ENCODE data around the gene NCAM1.

NCAM1 gene

DNA sequence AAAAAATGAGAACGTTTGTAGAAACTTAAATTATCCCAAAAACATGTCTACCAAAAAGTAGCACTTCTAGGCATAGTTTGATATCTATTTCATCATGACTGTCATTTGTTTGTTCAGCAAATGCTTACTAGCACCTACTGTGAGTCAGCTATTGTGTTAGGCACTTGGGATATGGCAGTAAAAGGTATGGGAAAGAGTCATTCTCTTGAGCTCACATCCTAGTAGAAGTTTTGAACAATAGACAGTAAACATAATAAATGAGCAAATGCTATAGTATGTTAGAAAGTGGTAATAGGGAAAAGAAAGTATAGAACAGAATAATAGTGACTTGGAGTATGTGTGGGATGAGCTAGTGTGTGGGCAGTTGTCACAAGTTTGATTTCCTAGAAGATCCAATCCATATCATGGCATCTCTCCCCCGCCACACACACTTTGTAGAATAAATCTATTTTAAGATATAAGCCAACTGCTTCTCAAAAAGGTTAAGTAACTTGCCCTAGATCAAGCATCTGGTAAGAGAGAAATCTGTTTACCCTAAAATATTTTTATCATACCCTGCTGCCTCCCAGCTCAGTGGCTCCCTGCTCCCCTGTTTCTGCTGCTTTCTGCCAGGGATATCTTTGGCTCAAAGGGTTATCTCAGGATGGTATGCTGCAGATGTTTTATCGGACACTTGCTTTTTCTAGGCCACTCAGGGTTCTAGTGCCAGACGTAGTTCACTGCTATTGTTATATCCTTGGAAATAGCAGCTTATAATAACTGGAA lies 129.7 kb downstream of the NCAM1 start:
- DNase-seq = no peak

DNA sequence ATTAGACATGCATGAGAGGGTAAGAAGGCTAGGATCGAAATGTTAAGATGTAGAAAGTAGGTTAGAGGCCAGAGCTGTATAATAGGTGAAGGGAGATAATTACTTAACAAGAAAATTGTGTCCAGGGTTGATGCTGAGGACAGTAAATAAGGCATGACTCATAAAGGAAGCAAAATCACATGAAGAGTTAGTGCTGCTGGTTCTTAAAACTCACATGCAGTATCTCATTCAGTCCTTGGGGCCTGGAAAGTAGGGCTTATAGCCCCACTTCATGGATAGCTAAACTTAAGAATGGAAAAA lies 130.2 kb downstream of the NCAM1 start:
- DNase-seq = no peak

DNA sequence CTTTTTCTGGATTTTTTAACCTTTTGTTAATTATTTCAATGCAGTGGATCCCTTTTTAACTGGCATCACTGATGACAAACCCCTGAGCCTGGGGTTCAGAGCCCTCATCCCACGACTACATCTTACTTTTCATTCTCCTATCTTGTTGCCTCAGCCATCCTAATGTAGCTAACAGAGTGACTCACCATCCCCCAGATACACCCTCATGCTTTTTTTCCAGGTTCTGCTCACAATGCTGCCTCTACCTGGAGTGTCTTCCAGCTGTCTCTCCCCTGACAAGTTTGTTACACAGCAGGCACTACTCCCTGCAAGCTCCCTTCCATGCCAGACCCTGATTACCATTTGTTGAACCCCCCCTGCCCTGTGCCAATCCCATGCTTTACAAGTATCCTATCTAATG lies 135.4 kb downstream of the NCAM1 start:
- no peak for DNase-seq

DNA sequence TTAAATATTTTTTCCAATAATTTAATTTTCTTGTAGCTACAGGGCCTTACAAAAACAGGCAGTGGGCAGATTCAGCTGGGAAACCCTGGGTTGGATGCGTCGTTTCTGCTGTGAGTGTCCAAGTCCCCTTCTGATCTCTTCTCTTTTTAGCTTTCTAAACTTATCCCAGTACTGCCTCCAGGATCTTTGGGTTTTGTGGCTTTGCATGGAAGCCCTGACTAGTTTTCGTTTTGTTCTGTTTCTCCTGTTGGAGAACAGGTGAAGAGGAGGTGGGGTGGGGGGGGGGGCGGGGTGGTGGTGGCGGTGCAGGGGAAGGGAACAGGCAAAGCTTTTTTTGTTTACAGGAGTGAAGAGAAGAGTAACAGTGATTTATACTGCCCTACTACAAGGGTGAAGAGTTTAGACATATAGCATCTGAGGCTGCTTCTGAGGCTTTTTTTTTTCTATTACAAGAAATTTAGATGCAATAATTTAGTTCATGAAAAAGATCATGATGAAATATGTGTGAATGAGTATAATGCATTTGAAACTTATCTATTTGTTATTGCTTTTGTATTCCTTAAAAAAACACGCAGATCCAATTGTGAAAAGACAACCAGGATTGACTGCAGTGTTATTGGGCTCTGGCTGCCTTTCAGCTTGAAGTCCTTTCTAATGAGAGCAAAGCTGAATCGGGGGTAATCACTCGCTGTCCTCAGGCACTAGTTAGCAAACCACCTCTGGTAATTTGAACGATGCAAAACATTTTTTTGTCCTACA lies 142.9 kb downstream of the NCAM1 start:
- no peak for DNase-seq

DNA sequence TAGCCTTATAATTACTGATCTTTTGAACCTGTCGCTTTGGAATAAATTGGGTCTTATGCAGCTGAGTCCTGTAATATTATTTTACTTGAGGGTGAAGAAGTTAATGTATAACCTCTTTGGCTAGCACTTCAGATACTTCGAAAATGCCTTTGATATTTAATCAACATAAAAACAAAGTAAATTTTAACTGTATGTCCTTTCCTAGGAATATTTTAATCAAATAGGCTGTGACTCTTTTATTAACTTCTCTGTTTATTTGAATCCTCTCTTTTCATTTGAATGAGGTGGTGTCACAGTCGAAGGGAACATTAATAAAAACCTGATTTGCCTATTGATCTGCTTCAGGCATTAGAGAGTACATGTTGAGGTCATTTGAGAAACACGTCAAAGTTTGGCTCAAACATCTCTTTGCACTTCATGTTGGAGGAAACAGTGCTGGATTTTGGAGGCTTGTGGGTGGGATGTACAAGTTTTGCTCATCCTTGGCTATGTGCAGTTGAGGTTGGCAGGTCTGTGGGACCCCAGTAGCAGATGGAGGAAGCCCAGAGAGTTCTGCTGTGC lies 143.6 kb downstream of the NCAM1 start:
- no peak for DNase-seq

DNA sequence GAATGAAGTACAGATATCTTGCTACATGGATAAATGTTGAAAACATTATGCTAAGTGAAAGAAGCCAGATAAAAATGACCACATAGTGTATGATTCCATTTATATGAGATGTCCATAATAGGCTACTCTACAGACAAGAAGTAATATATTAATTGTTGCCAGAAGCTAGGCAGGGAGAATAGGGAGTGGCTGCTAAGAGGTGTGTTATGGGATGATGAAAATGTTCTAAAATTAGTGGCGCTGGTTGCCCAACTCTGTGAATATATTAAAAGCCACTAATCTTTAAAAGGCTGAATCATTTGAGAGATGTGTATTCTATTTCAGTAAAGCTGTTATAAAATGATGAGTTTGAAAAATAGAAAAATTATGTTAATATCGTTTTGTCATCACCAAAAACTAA lies 144.4 kb downstream of the NCAM1 start:
- no peak for DNase-seq

DNA sequence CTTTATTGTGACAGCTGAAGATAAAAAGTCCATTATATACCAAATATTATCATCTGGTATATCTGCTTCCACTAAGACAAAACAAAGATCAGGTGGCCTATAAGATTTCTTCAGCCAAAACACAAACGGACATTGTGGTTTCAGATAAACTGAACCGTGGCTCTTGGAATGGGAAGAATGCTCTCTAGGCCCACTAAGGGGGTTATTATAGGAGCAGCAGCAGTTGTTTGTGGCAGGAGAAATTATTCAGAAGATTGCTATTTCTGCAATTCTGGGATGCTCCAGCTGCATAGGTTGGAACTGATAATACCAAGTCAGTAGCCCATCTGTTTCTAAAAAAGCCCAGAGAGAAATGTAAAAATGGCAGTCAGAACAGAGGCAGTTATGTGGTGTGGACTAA lies 145.3 kb downstream of the NCAM1 start:
- no peak for DNase-seq

DNA sequence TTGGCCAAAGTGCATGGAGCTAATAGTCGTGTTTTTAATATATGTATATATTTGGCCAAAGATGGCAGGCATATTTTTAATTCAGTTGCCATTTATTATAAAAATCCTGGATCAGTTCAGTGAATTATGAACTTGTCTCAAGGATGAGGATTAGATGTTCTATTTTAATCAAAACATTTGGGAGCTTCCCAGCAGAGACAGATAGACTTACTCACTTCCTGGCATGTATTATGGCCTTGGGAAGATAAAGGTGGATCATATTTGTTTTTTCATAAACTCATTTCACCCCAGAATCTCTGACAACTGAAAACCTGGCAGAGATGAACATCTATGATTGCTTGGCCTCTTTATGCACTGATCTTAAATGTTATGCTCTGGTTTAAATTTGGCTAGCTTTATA lies 148.8 kb downstream of the NCAM1 start:
- no peak for DNase-seq

DNA sequence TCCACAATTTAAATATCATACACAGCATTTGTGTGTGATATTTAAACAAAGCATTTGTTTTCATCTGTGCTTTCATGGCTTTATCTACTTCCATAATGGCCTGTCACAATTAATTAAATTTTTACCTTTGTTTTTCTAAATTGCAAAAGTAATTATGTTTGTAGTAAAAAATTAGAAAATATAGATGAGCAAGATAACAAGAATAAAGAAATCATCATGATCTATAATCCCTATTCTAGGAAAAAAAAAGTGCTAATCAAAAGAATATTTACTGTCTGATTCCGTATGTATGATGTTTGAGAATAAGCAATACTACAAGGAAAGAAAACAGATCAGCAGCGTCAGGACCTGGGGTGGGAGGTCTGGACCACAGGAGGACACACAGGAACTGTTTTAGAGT lies 149.9 kb downstream of the NCAM1 start:
- no peak for DNase-seq

DNA sequence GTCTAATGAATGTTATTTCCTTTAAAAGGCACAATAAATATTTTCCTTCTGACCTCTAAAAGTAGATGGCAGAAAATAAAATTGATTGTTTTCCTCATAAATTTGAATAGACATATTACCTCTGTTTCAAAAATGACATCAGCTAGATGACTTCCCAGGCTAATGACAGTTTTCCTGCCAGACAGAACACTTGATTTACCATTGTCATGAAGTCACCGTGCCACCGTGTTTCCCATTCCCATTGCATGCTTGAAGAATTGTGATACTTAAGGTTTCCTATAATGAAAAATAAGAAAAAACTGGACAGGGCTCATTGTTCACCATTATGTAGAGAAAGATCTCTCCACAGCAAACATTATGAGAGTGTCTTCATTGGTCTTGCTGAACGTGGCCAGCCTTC lies 151.1 kb downstream of the NCAM1 start:
- no peak for DNase-seq

DNA sequence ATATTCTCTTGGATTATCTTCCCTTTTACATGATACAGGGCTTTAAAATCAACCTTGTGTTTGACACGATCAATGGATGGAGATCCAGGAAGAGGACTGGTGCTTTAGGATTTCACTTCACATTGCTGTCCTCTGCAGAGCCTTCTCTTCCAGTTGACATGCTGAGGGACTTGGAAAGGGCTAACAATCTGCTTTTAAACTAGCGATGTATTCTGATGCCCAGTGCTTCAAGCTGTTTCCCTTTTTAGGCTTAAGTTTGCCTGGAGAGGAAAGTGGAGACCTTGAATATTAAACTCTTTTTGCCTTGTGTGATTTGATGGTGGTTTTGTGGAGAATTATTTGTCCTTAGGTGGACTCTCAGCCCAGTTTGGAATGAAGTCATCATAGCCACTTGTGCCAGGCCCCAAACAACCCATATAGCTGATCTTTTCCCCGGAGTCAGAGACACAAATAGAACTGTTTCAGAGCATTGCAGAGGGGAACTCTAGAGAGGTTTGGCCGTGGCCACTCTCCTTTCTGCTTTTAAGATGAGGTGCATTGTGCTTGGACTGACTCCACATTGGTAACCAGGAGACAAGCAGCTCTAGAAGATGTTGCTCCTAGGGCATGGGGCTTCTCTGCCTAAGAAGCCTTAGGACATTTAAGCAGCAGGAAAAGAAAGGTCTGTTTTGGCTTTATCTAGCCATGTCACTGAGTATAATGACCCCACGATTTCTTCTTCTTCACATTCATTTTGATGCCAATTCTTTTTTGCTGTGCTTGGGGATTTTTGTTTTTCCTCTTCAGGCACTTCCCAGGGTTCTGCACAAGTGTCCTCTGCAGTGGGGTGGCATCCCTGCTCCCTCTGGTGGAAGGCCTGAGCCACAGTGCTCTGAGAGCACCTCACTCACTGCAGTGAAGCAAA lies 152.8 kb downstream of the NCAM1 start:
- DNase-seq = peak; percentile 52

DNA sequence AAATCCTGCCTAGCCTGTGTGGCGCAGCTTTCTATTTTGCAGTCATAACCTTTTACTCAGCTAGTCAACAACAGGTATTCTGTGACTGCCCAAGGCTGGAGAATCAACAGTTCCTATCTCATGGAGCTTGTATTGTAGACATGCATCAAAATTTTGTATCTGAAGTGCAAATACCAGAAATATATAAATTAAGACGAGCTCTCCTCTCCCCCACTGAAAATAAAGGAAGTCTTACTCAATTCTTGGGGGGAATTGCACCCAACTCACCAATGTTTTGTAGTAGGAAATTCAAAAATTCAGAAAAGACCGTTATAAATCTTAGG lies 153.4 kb downstream of the NCAM1 start:
- no peak for DNase-seq

DNA sequence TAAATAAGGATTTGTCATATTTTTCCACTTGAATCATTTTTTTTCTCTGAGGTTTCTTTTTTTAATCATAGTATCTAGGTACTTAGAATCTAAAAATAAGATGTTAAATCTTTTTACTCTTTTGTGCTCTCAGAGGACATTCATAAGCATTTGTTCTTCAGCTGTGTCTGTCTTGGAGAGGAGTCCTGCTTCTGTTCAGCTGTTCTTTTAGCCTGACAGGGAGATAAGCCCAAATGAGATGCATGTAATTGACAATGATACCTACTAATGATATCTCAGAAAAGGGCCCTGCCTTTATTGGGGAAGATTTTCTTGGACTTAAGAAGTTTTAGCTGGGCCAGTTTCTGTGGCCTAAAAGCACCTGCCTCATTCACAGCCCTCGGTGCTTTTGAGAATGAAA lies 156.9 kb downstream of the NCAM1 start:
- no peak for DNase-seq

DNA sequence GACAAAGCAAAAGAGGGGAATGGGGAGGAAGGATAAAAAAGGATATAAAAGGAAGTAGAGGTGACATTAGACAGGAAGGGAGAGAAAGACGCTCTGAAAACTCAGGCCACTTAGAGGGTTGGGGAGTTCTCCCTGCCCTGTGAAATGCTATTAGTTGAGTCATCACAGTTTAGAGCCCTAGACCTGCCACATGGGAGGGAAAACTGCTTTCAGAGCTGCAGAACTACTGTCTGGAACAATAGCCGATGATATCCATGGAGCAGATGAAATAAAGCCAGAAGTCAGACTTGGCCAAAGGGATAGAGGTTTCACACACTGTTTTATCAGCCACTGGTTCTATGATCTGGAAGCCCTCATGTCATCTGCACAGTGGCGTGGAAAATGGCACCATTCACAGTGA lies 157.9 kb downstream of the NCAM1 start:
- DNase-seq = no peak

DNA sequence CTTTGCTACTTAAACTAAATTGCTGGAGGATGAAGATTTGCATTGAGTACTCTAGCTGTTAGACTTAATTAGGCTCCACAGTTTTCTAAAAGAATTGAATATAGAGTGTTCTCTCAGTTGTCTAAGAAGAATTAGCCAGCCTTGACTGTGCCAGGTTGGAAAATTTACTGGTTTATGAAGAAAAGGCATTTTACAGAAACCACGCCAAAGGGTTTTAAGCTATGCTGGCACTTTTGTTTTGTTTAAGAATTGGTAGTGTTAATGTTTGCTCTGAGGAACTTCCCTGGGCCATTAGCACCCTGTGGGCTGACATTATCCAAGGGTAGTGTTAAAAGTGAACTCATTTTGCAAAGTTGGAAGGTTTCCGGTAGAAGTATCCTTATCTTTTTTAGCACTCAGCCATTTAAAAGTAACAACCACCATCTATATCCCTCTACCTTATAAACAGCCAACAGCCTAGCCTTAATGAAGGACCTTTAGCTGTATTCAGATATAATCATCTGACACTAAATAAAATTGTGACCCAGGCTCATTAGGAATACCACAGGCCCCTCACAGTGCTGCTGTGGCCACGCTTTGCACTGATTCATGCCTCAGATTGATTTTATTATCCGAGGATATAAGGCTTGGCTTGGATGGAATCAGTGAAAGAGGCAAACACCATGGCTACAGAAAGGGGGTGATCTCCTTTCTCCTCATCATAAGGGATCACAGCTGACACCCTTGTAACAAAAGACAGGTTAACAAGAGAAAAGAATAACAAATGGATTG lies 158.9 kb downstream of the NCAM1 start:
- DNase-seq = no peak

DNA sequence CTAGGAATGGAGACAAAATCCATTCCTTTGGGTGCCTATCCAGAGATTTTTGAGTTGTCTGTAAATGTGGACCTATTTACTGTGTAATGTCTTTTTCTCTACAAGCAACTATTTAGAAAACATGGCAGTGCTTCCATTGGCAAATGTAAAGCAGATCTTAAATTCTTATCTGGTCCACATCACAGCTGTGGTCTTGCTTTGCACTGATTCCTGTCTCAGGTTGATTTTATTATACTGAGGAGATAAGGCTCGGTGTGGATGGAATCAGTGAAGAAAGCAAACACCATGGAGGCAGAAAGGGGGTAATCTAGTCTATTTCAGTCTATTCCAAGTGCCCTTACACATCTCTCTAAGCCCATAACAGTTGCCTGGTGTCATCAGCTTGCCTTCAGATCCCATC lies 160.5 kb downstream of the NCAM1 start:
- DNase-seq = no peak

DNA sequence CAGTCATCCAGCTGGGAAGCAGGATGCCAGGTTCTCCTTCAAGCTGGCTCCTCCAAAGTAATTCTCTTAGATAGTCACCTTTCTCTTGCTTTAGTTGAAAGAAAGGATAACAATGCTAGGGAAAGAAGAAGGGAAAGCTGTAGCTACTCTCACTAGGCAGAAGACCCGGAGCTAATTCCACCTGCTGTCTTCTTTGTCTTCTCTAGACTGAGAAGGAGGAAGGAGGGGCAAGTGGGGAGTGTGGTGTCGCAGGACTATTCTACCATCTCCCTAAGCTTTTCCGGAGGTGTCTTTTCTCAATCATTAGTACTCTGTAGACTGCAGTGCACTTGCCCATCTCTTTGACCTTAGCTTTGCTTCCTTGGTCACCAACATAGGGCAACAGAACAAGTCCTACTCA lies 162.8 kb downstream of the NCAM1 start:
- no peak for DNase-seq

DNA sequence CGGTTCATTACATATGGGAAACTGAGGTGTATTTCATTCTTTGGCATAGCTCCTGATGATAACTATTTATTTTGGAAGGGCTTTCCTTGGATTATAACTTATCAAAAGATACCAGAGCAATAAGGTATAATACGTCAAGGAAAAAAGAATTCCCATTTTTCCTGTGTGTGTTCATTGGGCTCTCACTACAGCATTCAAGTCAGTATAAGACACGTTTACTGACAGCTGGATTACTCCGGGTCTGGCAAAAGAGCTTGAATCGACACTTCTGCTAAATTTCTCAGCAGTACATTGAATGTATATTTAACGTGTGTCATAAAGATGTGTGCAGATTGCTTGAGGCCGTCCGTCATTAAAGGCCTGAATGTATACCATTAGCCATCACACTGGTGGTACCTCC lies 163.4 kb downstream of the NCAM1 start:
- no peak for DNase-seq

DNA sequence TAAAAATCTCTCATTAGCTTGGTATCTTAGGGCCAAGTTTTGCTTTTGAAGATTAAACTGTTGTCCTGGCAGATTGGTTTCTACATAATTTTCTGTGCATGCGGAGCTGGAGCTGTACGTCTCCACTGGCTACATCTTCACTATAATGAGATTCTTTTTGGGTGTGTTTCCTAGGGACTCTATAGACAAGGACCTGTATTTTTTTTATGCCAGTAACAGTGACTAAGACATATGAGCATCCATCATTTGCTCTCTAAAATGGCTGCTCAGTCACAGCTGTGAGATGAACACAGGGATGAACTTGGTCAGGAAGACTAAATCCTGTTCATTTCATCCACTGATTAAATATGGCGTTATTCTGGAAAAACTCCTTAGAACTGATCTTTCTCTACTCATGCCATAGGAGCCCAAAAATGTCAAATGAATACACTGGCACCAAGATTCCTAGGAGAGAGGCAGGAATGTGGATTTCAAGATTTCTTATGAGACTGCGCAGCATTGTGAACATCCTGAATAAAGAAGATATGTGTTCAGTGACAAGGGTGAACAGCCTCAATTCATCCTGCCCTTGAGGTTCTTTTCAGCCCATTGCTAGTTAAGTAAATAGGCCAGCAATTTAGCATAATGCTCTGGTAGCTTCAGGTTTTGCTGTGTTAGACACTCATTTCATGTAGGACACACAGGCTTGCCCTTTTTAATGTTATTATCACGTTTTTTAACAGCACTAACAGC lies 168.2 kb downstream of the NCAM1 start:
- DNase-seq = no peak

DNA sequence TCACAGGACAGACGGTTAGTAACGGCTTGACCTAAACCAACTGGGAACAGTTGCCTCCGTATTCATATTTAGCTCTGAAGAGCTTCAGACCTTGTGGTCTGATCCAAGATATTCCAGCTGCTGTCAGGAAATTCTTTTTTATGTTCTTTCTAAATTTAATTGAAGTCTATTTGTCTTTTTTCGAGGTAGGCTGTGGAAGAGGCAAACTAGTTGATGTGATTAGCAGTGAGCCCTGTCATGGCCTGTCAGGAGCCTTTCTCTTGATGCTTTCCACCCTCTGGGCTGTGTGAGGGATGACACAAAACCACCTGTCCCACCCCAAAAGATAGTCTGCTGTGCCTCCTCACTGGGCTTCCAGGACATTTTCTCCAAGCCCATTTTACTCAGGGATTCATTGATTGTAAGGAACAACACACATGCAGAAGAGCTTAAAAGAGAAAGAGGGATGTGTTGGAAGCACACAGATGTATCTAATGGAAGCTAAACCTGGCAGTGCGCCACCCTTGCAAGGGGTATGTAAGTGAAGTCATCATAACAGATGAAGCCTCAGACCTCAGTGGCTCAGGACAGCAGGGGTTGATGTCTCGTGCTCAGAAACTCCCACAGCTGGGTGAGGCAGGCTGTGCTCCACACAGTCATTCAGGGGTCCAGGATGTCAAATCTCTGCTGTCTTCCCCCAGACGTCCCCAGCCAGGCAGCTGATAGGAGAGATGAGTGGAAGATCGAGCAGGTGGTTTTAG lies 170.0 kb downstream of the NCAM1 start:
- no peak for DNase-seq

DNA sequence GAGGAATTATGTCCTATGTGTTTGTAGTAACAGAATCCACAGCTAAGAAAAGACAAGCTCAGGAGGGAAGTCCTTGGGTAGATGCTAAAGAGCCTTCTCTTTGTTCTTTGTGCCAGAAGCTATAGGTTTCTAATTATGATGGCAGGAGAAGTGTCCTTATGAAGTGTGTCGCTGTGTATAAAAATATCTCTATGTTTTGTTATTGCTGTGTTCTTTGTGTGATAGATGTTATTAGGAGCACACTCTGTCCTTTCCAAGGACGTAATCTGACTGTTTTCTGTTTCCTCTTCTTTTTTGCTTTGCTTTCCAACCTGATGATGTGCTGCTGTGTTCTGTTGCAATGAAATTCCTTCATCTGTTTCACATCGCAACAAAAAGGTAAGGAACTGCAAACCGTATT lies 171.9 kb downstream of the NCAM1 start:
- DNase-seq = no peak
